ENCODE data around the gene WDR74. TPM values are rescaled to one million over a fixed set of nuclear protein-coding genes. Genes with fewer than 3 reads are reported as not detected.

The WDR74 gene
- total RNA-seq = 61.4 and 67.5 TPM in 2 replicates

DNA sequence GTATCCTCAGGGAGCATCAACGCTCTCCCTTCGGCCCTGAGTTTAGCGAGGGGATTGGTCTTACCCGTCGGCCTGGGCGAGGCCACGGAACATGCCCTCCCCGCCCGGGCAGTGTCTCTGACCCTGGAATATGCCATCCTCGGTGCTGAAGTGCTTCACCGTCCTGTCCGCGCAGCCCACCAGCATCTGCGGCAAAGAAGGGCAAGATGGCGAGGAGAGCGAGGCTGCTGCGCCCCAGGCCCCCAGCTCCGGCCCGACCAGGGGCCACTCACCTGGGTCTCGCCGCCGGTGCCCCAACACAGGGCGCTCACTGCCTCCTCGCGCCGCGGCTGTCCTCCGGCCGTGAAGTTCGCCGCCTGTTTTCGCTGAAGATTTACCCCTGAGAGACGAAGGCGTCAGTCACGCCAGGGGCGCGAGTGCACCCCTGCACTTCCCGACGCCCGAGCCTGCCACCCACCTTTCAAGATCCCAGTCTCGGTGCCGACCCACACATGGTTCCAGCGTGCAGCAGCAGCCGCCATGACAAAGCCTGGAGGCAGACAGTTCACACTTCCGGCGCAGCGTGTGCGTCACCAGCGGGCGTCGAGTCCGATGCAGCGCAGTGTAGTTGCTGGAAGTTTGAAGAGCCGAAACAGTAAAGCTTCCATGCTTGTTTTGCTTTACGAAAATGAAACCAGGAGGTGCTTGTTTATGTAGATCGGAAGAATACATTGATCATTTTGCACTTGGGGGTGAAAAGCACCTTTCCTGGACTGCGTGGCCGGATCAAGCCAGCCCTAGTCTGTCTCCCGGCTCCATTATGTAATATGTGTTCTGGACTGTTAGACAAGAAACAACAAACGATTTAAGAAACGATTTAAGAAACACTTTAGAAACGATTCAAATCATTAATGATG is at the start of gene WDR74:
WDR74 (minus strand) TSS at position 541 of the 896 bp plus-strand sequence; CDS start at position 521, 20 bp downstream.

DNA sequence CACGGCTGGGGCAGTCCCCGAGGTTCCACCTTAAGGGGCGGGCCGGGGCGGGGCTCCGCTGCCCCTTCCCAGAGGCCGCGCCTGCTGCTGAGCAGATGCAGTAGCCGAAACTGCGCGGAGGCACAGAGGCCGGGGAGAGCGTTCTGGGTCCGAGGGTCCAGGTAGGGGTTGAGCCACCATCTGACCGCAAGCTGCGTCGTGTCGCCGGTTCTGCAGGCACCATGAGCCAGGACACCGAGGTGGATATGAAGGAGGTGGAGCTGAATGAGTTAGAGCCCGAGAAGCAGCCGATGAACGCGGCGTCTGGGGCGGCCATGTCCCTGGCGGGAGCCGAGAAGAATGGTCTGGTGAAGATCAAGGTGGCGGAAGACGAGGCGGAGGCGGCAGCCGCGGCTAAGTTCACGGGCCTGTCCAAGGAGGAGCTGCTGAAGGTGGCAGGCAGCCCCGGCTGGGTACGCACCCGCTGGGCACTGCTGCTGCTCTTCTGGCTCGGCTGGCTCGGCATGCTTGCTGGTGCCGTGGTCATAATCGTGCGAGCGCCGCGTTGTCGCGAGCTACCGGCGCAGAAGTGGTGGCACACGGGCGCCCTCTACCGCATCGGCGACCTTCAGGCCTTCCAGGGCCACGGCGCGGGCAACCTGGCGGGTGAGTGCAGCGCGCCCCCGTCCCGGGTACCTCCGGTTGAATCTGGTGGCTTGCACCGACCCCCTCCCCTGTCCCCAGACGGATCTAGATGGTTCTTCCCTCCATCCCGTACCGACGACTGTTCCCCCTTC is 41.6 kb upstream of the WDR74 start, which contains the start of gene SLC3A2:
SLC3A2 (plus strand) TSS at position 94 of the 776 bp plus-strand sequence; CDS start at position 222, 128 bp downstream.

DNA sequence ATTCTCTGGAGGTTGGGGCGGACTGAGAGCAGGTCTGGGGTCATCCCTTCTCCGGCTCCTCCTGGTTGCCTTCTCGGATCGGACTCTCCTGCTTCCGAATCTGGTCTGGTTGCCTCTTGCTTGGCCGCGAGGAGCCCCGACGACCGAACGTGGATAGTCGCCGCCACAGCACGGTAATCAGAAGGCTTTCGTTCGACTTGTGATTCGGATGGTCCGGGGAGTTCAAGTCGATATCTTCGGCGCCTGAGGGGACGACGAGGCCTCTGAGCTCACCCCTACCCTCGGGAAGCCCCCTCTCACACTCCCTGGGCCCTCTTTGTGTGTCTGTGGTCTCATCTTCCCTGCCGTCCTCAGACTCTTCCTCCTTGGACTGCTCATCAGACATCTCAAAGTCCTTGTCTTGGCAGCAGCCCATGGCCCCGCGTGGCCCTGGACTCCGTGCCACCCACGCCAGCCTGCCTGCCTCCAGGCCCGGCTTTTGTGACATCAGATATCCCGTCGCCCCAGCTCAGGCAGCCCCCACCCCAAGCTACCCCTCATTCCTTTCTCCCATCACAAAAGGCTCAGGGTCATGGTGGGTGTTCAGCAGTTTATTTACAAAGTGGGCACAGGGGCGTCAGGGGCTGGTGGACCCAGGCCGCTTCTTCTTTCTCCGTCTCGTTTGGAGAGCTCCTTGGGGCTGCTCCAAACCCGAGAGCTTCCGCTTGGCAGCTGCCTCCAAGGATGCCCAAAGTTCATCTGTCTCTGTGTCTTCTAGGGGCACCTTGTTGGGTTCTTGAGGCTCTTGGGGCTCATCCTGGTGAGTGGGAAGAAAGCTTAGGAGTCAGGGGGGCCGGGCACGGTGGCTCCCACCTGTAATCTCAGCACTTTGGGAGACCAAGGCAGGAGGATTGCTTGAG is 6.8 kb downstream of the WDR74 start, which contains the start of gene TEX54:
TEX54 (minus strand) TSS at position 506 of the 899 bp plus-strand sequence.

DNA sequence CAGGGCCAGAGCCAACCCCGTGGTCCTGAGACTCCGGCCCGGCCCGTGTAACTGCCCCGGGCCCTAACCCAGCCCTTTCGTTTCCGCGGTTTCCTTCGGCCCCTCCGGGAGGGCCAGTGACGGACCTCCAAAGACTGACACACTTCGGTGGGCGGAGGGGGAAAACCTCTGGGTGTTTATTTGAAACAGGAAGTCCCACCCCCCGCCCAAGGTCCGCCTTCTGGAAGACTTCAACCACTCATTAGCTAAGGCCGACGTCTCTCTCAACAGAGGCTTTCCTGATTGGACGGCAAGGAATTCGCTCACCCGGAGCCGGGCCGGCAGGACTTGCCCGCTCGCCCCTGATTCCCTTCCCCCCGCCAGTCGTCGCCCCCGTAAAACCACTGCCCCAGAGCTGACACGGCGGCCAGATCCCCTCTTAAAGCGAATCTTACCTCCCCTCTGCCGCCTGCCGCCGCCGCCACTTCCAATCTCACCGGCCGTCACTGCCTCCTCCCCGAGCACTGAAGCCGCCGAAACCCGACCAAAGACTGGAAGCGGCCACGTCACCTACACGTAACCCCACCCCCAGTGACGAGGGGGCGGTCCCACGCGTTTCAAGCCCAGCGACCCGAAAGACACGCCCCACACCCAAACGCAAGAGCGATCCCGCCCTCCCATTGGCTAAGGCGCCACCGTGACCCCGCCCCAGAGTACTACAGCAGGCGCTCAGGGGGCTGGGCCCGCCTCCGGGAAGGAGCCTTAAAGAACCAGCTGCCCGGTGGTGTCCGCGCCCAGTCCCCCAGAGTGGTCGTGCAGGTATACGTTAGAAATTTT is 7.7 kb downstream of the WDR74 start, which contains the start of gene STX5:
STX5 (minus strand) TSS at position 532 of the 816 bp plus-strand sequence. CDS start 808 bp downstream, outside the sequence.

DNA sequence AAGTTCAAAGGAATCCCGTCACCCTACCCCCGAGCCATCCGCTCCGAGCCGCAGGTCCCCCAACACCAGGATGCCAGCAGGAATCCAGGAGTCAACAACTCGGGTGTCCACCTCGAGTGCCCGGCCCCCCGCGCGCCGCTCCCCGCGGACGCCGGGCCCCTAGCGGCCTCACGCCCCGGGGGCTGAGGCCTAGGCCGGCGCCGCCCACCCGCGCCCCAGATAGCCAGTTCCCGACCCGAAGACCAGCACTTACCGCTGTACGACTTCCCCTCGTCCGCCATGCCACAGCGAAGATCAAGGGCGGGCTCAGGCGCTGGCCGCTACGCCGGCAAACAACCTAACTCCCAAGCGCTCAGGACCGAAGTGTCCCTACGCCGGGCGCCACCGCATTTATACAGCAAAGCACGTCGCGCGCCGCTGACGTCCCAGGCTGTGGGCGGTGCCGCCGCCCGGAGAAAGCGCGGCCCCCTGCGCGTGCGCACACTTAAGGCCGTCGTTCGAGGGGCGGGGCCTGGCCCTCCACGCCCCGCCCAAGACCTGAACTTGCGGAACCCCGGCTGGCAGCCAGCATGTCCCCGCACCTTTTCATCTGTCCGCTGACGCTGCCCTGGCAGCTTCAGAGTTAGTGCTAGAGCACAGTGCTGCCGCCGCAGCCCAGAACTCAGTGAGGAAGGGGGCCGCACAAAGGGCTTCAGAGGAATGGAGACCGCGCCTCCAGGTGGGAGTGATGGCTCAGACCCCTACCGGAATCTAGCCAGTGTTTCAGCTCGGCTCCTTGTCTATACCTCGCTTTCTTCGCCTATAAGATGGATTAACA is 34.1 kb downstream of the WDR74 start, which contains the start of gene NXF1:
NXF1 (minus strand) TSS at position 365 of the 817 bp plus-strand sequence; CDS start at position 281, 84 bp downstream.

DNA sequence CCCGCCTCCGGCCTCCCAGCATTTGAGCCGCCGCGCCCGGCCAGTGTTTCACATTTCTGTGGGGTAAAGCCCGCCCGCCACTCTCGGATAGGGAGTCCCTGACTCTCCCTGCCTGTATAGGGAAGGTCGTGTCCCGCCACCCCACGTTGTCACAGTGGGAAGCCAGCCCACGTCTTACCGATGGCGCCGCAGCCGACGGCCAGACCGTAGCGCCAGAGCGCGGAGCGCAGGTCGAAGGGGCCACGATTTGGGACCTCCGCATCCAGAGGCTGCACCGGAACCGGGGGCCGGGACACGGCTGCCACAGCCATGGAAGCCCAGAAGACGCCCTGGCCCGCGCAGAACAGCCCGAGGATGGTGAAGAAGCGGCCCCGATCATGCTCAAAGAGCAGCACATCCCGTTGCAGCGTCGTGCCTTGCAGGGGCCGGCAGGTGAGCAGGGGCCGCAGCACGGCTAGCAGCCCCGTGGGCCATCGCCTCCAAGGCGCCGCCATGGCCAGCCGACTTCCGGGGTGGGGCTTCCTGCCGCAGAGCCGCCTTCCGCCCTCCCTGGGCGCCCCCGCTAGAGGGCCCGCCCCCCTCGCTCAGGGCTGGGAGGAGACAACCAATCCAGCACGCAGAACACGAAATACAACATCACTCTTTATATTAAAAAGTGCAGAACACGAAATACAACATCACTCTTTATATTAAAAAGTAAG is 47.7 kb downstream of the WDR74 start, which contains the start of gene TMEM223:
TMEM223 (minus strand) TSS at position 506 of the 701 bp plus-strand sequence; CDS start at position 494, 12 bp downstream.

DNA sequence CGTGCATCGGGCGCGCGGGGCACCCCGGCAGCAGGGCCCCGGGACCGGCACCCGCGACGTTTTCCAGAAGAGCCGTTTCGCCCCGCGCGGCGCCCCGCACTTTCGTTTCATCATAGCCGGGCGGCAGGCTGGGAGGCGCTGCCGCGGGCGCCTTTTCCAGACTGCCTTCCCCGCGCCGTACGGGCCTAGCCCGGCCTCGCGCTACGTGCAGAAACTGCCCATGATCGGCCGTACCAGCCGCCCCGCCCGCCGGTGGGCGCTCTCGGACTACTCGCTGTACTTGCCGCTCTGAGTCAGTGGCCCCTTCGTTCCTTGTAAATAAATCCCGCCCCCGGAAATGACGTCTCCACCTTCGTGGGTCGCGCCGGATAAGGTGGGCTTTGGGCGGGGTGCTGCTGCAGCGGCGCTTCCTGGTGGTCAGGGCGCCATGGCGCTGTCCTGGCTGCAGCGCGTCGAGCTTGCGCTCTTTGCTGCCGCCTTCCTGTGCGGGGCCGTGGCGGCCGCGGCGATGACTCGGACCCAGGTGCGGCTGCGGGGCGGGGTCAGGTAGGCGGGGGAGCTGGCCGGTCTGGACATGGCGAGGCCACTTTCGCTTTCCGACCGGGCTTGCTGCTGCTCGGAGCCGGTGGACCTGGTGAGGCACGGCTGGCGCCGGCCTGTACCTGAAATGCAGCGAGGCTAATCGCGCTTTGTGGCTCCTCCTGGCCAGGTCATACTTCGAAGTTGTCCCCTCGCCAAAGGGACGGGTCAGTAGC is 52.2 kb downstream of the WDR74 start, which contains the start of gene TMEM179B:
TMEM179B (plus strand) TSS at position 398 of the 755 bp plus-strand sequence; CDS start at position 428, 30 bp downstream.

Other genes starting within 250 kb of the WDR74 start
- 9.2 and 12.8 TPM in 2 replicates for gene TUT1, start 248.1 kb downstream of the WDR74 start, total RNA-seq
- 177 and 185 TPM in 2 replicates for gene MTA2, start 237.7 kb downstream of the WDR74 start, total RNA-seq
- gene EML3, start 226.8 kb downstream of the WDR74 start, total RNA-seq = 26.9 and 35.7 TPM in 2 replicates
- 2.1 and 4.9 TPM in 2 replicates for gene ROM1, start 226.3 kb downstream of the WDR74 start, total RNA-seq
- 16.7 and 19.2 TPM in 2 replicates for gene B3GAT3, start 217.6 kb downstream of the WDR74 start, total RNA-seq
- 177 and 354 TPM in 2 replicates for gene GANAB, start 193.0 kb downstream of the WDR74 start, total RNA-seq
- 16.8 and 20.8 TPM in 2 replicates for gene INTS5, start 186.3 kb downstream of the WDR74 start, total RNA-seq
- gene C11orf98, start 174.4 kb downstream of the WDR74 start, total RNA-seq = 29.8 and 31.6 TPM in 2 replicates
- 7.7 and 7.9 TPM in 2 replicates for gene CSKMT, start 174.3 kb downstream of the WDR74 start, total RNA-seq
- gene UQCC3, start 167.9 kb downstream of the WDR74 start, total RNA-seq = 9.0 and 10.5 TPM in 2 replicates
- 1.6 and 2.8 TPM in 2 replicates for gene LBHD1, start 167.3 kb downstream of the WDR74 start, total RNA-seq
- gene UBXN1, start 160.5 kb downstream of the WDR74 start, total RNA-seq = 145 and 155 TPM in 2 replicates
- under 0.01 and 0.31 TPM in 2 replicates for gene LRRN4CL, start 150.1 kb downstream of the WDR74 start, total RNA-seq
- gene BSCL2, start 132.2 kb downstream of the WDR74 start, total RNA-seq = 14.2 and 15.7 TPM in 2 replicates
- gene GNG3, start 131.9 kb downstream of the WDR74 start, total RNA-seq = not detected in 2 replicates
- gene HNRNPUL2, start 112.1 kb downstream of the WDR74 start, total RNA-seq = 9.9 and 18.2 TPM in 2 replicates
- 32.5 and 33.0 TPM in 2 replicates for gene TTC9C, start 111.1 kb downstream of the WDR74 start, total RNA-seq
- gene ZBTB3, start 85.4 kb downstream of the WDR74 start, total RNA-seq = 7.8 TPM in 2 replicates
- gene POLR2G, start 78.0 kb downstream of the WDR74 start, total RNA-seq = 49.9 and 61.2 TPM in 2 replicates
- 19.3 and 43.2 TPM in 2 replicates for gene TAF6L, start 68.2 kb downstream of the WDR74 start, total RNA-seq
- 17.2 and 21.3 TPM in 2 replicates for gene TMEM179B, start 52.2 kb downstream of the WDR74 start, total RNA-seq
- 11.3 and 11.5 TPM in 2 replicates for gene TMEM223, start 47.6 kb downstream of the WDR74 start, total RNA-seq
- gene NXF1, start 34.1 kb downstream of the WDR74 start, total RNA-seq = 11.8 and 50.6 TPM in 2 replicates
- gene STX5, start 7.5 kb downstream of the WDR74 start, total RNA-seq = 35.9 and 40.8 TPM in 2 replicates
- not detected in 2 replicates for gene TEX54, start 6.7 kb downstream of the WDR74 start, total RNA-seq
- 86.1 and 87.2 TPM in 2 replicates for gene SLC3A2, start 41.3 kb upstream of the WDR74 start, total RNA-seq
- gene CHRM1, start 81.8 kb upstream of the WDR74 start, total RNA-seq = not detected in 2 replicates
- not detected in 2 replicates for gene SLC22A6, start 145.4 kb upstream of the WDR74 start, total RNA-seq
- not detected in 2 replicates for gene SLC22A8, start 176.3 kb upstream of the WDR74 start, total RNA-seq

All from bladder microvascular endothelial cell (primary cell).